GM13977 (cell line): ENCODE measurements around the gene MT1H.

ENCODE experiments used
- DNase-seq: peaks from one replicate; pipeline ENCODE4 v3.0.0; 2012; ENCODE audit warnings: low spot score
- CTCF ChIP-seq: IDR thresholded peaks from 2 replicates; pipeline ENCODE4 v1.5.1; 2012; ENCODE audit warnings: mild to moderate bottlenecking, control low read depth; ENCODE audit not compliant: insufficient read depth; ENCODE audit errors: extremely low read depth, missing control alignments
- in situ Hi-C: fragments of 300-500 bp; cut with MboI; formaldehyde crosslinking; loops from one replicate; pipeline ENCODE4 v1.12.0; 2022; ENCODE audit warnings: low sequenced_read_pairs, low pct_unique_long_range_greater_than_20kb, mixed read lengths, inconsistent platforms; ENCODE audit not compliant: unreplicated experiment

The MT1H gene

GRCh38 chr16:56636616-56637413 lies 32.8 kb upstream of the MT1H start:
- TF ChIP-seq CTCF = no peak
- in situ Hi-C loops = no loop called here

GRCh38 chr16:56637814-56638750 lies 31.5 kb upstream of the MT1H start, which contains the start of gene MT1A:
TSS of gene MT1A (plus strand) at chr16:56638666. CDS start at chr16:56638739, 73 bp downstream.
- TF ChIP-seq CTCF = no peak
- in situ Hi-C loops = no loop called here
- DNase-seq = no peak

More at GRCh38 chr16:56636616-56637413, 32.8 kb upstream of the MT1H start:
- no peak for DNase-seq

- no peak for DNase-seq
- in situ Hi-C loops = no loop called here
- TF ChIP-seq CTCF = no peak
Measured at GRCh38 chr16:56639045-56639444, 30.6 kb upstream of the MT1H start.

- in situ Hi-C loops = no loop called here
- TF ChIP-seq CTCF = no peak
- DNase-seq = no peak
Measured at GRCh38 chr16:56640076-56640475, 29.5 kb upstream of the MT1H start.

- no peak for TF ChIP-seq CTCF
- in situ Hi-C loops = no loop called here
- no peak for DNase-seq
Measured at GRCh38 chr16:56641166-56641565, 28.4 kb upstream of the MT1H start.

GRCh38 chr16:56643080-56643778 lies 26.4 kb upstream of the MT1H start:
- in situ Hi-C loops = no loop called here
- DNase-seq = peak; percentile 64
- TF ChIP-seq CTCF = peak; percentile 21
